Embryonic facial prominence (tissue), 1 donor: ENCODE measurements around the gene WNT9A.

ENCODE experiments used
- DNase-seq: peaks from one replicate; pipeline ENCODE4 v3.0.0-alpha.2; 2016; ENCODE audit errors: extremely low spot score

WNT9A gene

GRCh38 chr1:227941509-227942020 is 6.2 kb downstream of the WNT9A start:
- DNase-seq = no peak

- no peak for DNase-seq
Measured at GRCh38 chr1:227940791-227941241, 6.9 kb downstream of the WNT9A start.

- no peak for DNase-seq
Measured at GRCh38 chr1:227939791-227940771, 7.7 kb downstream of the WNT9A start.

GRCh38 chr1:227938911-227939790 is 8.6 kb downstream of the WNT9A start:
- no peak for DNase-seq

GRCh38 chr1:227938276-227938675 is 9.5 kb downstream of the WNT9A start:
- DNase-seq = no peak

GRCh38 chr1:227937838-227938145 is 9.9 kb downstream of the WNT9A start:
- DNase-seq = no peak

- no peak for DNase-seq
Measured at GRCh38 chr1:227937031-227937837, 10.5 kb downstream of the WNT9A start.

- no peak for DNase-seq
Measured at GRCh38 chr1:227935826-227936225, 11.9 kb downstream of the WNT9A start.

- no peak for DNase-seq
Measured at GRCh38 chr1:227934476-227935313, 13.0 kb downstream of the WNT9A start.

GRCh38 chr1:227929751-227930472 is 17.8 kb downstream of the WNT9A start:
- DNase-seq = no peak

- DNase-seq = no peak
Measured at GRCh38 chr1:227928811-227929375, 18.8 kb downstream of the WNT9A start.

GRCh38 chr1:227927971-227928741 is 19.6 kb downstream of the WNT9A start:
- DNase-seq = no peak

GRCh38 chr1:227926896-227927885 is 20.5 kb downstream of the WNT9A start:
- DNase-seq = no peak

GRCh38 chr1:227926216-227926791 is 21.4 kb downstream of the WNT9A start:
- no peak for DNase-seq

GRCh38 chr1:227925582-227926198 is 22.0 kb downstream of the WNT9A start:
- DNase-seq = no peak

- DNase-seq = no peak
Measured at GRCh38 chr1:227924833-227925574, 22.7 kb downstream of the WNT9A start.
